A673 (cell line): Measurements from ENCODE around the gene EDN3. TPM values are rescaled to one million over a fixed set of nuclear protein-coding genes. Genes with fewer than 3 reads are reported as not detected.

Experiments
- BruUV-seq: library from RNA; stranded (reverse); fragments of 400-500 nt; replicated peaks from 2 replicates; lab custom pipeline; 2021; lab: Mats Ljungman, UMichigan
- CTCF ChIA-PET: fragments of 300-600 bp; sonication (Branson Sonifier 250); formaldehyde crosslinking; loops from one replicate; lab custom pipeline; 2022; ENCODE audit warnings: antibody characterized with exemption; lab: Charles Lee
- POLR2A ChIA-PET: fragments of 300-600 bp; sonication (Branson Sonifier 250); formaldehyde crosslinking; loops from one replicate; lab custom pipeline; 2022; ENCODE audit warnings: antibody characterized with exemption; ENCODE audit not compliant: low non-redundant PET; lab: Charles Lee
- DNase-seq: peaks from one replicate; pipeline ENCODE4 v3.0.0-alpha.2; 2015; ENCODE audit warnings: low spot score
- H3K27ac ChIP-seq: fragments of 200-600 bp; sonication (generic); 2 replicates; pipeline ENCODE4 v1.5.1; 2016; ENCODE audit warnings: mixed run types, low read depth, mild to moderate bottlenecking, mixed read lengths, antibody characterized with exemption, low read length; ENCODE audit not compliant: poor library complexity, severe bottlenecking
- H3K27me3 ChIP-seq: fragments of 200-600 bp; sonication (generic); replicated peaks from 2 replicates; pipeline ENCODE4 v1.6.1; 2017; ENCODE audit warnings: mixed run types, low read depth, mild to moderate bottlenecking, mixed read lengths, antibody characterized with exemption, low read length; ENCODE audit not compliant: insufficient read depth, poor library complexity
- H3K36me3 ChIP-seq: fragments of 200-600 bp; sonication (generic); 2 replicates; pipeline ENCODE4 v1.6.1; 2016; ENCODE audit warnings: mixed run types, mild to moderate bottlenecking, mixed read lengths, antibody characterized with exemption, low read length; ENCODE audit not compliant: insufficient read depth, poor library complexity, severe bottlenecking
- H3K4me1 ChIP-seq: fragments of 200-600 bp; sonication (generic); 2 replicates; pipeline ENCODE4 v1.6.1; 2017; ENCODE audit warnings: mixed run types, mild to moderate bottlenecking, mixed read lengths, antibody characterized with exemption, low read length; ENCODE audit not compliant: insufficient read depth, poor library complexity, severe bottlenecking
- H3K4me3 ChIP-seq: fragments of 200-600 bp; sonication (generic); 2 replicates; pipeline ENCODE4 v1.5.1; 2016; ENCODE audit warnings: low read depth, mixed run types, mild to moderate bottlenecking, mixed read lengths, low read length; ENCODE audit not compliant: poor library complexity, severe bottlenecking
- H3K9me3 ChIP-seq: fragments of 200-600 bp; sonication (generic); 2 replicates; pipeline ENCODE4 v1.6.1; 2016; ENCODE audit warnings: mixed run types, low read depth, mild to moderate bottlenecking, mixed read lengths, antibody characterized with exemption, low read length; ENCODE audit not compliant: poor library complexity, severe bottlenecking
- CTCF ChIP-seq: fragments of 300-800, 200-600 bp; sonication (generic); conservative IDR thresholded peaks from 2 replicates; pipeline ENCODE4 v1.5.1; 2017; ENCODE audit warnings: low read depth, mild to moderate bottlenecking, antibody characterized with exemption, low read length, moderate library complexity, mixed read lengths
- EZH2 ChIP-seq: fragments of 200-600 bp; sonication (generic); IDR thresholded peaks from 2 replicates; pipeline ENCODE4 v1.6.1; 2017; ENCODE audit warnings: borderline replicate concordance, low read depth, mild to moderate bottlenecking, mixed read lengths, antibody characterized with exemption, low read length; ENCODE audit not compliant: poor library complexity, severe bottlenecking
- intact Hi-C: fragments of 100-400 bp; cut with micrococcal nuclease; formaldehyde crosslinking; loops from one replicate; pipeline ENCODE4 v1.10.0; 2022; ENCODE audit not compliant: unreplicated experiment
- total RNA-seq: library from RNA; stranded (reverse); gene quantifications from 2 replicates; pipeline ENCODE4 v1.2.3, GENCODE V29; 2021

Gene EDN3
- total RNA-seq, 1 experiment from 2014 or later, result not detected

DNA sequence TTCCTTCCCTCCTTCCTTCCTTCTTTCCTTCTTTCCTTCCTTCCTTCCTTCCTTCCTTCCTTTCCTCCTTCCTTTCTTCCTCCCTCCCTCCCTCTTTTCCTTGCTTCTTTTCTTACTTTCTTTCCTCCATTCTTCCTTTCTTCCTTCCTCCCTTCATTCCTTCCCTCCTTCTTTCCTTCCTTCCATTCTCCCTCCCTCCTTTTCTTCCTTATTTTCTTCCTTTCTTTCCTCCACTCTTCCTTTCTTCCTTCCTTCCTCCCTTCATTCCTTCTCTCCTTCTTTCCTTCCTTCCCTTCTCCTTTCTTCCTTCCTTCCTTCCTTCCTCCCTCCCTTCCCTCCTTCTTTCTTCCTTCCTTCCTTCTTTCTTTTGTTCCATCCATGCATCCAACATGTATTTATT lies 35.1 kb upstream of the EDN3 start:
- Histone ChIP-seq H3K27me3 (peaks cover 91% of the 10 kb centered on the region), H3K27ac (no peak overlapping the region), H3K9me3 (no peaks in the 10 kb centered on the region), H3K4me3 (no peak overlapping the region), H3K36me3 (no peaks in the 10 kb centered on the region), H3K4me1 (no peaks in the 10 kb centered on the region)
- DNase-seq, result no peak
- intact Hi-C loops, result no loop called here
- TF ChIP-seq EZH2 (no peak), CTCF (no peak)
- ChIA-PET CTCF (no interaction called here), POLR2A (no interaction called here)
- BruUV-seq, result no TSS peak

DNA sequence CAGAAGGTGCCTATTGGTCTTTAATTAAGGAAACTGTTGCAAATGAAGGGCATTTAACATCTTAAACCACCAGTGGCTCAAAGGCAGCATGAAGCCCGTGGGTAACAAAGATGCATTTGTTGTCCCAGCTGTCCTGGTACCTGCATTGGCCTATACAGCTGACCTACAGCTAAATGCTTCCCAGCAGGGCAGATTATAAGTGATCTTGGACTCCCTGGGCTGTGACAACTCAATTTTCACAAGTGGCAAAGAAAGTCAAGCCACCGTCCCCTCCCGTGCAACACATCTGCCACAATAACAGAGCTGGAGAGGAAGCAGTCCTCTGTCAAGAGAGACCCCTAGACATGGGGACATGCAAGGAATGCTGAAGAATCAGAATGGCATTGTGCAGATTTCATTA lies 31.5 kb upstream of the EDN3 start:
- no peaks in the 10 kb centered on the region for H3K4me1 ChIP-seq
- no peak for DNase-seq
- H3K4me3 ChIP-seq, result no peak overlapping the region
- no peak for TF ChIP-seq CTCF
- TF ChIP-seq EZH2, result no peak
- H3K27ac ChIP-seq, result no peak overlapping the region
- ChIA-PET CTCF (no interaction called here), POLR2A (interaction anchor here (0.6 kb wide), 1 partner anchor 1271 kb away, joined by 3 read pairs; no protein-coding TSS in a partner anchor)
- H3K27me3 ChIP-seq, result peaks cover 92% of the 10 kb centered on the region
- no TSS peak for BruUV-seq
- intact Hi-C loops, result no loop called here
- no peaks in the 10 kb centered on the region for H3K9me3 ChIP-seq
- H3K36me3 ChIP-seq, result no peaks in the 10 kb centered on the region

GRCh38 chr20:59269411-59270025 lies 30.9 kb upstream of the EDN3 start:
- CTCF ChIA-PET, result interaction anchor here (0.7 kb wide), 1 partner anchor 180 kb away, joined by 7 read pairs; no protein-coding TSS in a partner anchor
- POLR2A ChIA-PET, result interaction anchor here (0.6 kb wide), 1 partner anchor 1271 kb away, joined by 3 read pairs; no protein-coding TSS in a partner anchor
- Histone ChIP-seq H3K4me1 (no peaks in the 10 kb centered on the region), H3K36me3 (no peaks in the 10 kb centered on the region), H3K27me3 (peaks cover 92% of the 10 kb centered on the region), H3K27ac (no peak overlapping the region), H3K9me3 (no peaks in the 10 kb centered on the region), H3K4me3 (no peak overlapping the region)
- intact Hi-C loops, result no loop called here
- BruUV-seq, result no TSS peak
- TF ChIP-seq CTCF (no peak), EZH2 (no peak)
- DNase-seq, result no peak
